ENCODE measurements around the gene FKBP7.

Gene FKBP7

GRCh38 chr2:178522950-178523595 is 44.7 kb upstream of the FKBP7 start:
- TF ChIP-seq POLR2AphosphoS5 (IDR thresholded peaks at IDR 0.05; ENCODE audit: low read depth, low read length) = peak; percentile 94
- TF ChIP-seq REST (IDR thresholded peaks at IDR 0.05; ENCODE audit: insufficient read depth in 1 of 2, low read depth in 2 of 2, low read length in 2 of 2) = no peak
- TF ChIP-seq FOXP2 (optimal IDR thresholded peaks at IDR 0.05; ENCODE audit: borderline replicate concordance, extremely low read depth, extremely low read length, insufficient read depth) = peak; percentile 94
- TF ChIP-seq TAF1 (IDR thresholded peaks at IDR 0.05; ENCODE audit: borderline replicate concordance, insufficient read depth, low read length) = peak; percentile 83
- no peak for TF ChIP-seq SIN3A (IDR thresholded peaks at IDR 0.05; ENCODE audit: borderline replicate concordance, insufficient read depth, low read length)

GRCh38 chr2:178521304-178522150 is 43.1 kb upstream of the FKBP7 start:
- TF ChIP-seq FOXP2 (optimal IDR thresholded peaks at IDR 0.05; ENCODE audit: borderline replicate concordance, extremely low read depth, extremely low read length, insufficient read depth) = no peak

GRCh38 chr2:178517496-178517895 is 39.1 kb upstream of the FKBP7 start:
- TF ChIP-seq POLR2AphosphoS5 (IDR thresholded peaks at IDR 0.05; ENCODE audit: low read depth, low read length) = no peak
- no peak for TF ChIP-seq FOXP2 (optimal IDR thresholded peaks at IDR 0.05; ENCODE audit: borderline replicate concordance, extremely low read depth, extremely low read length, insufficient read depth)
- no peak for TF ChIP-seq TAF1 (IDR thresholded peaks at IDR 0.05; ENCODE audit: borderline replicate concordance, insufficient read depth, low read length)
- TF ChIP-seq REST (IDR thresholded peaks at IDR 0.05; ENCODE audit: insufficient read depth in 1 of 2, low read depth in 2 of 2, low read length in 2 of 2) = no peak
- TF ChIP-seq SIN3A (IDR thresholded peaks at IDR 0.05; ENCODE audit: borderline replicate concordance, insufficient read depth, low read length) = no peak

GRCh38 chr2:178514664-178515063 is 36.3 kb upstream of the FKBP7 start:
- TF ChIP-seq SIN3A (IDR thresholded peaks at IDR 0.05; ENCODE audit: borderline replicate concordance, insufficient read depth, low read length) = no peak
- TF ChIP-seq REST (IDR thresholded peaks at IDR 0.05; ENCODE audit: insufficient read depth in 1 of 2, low read depth in 2 of 2, low read length in 2 of 2) = no peak
- no peak for TF ChIP-seq POLR2AphosphoS5 (IDR thresholded peaks at IDR 0.05; ENCODE audit: low read depth, low read length)
- TF ChIP-seq TAF1 (IDR thresholded peaks at IDR 0.05; ENCODE audit: borderline replicate concordance, insufficient read depth, low read length) = no peak
- no peak for TF ChIP-seq FOXP2 (optimal IDR thresholded peaks at IDR 0.05; ENCODE audit: borderline replicate concordance, extremely low read depth, extremely low read length, insufficient read depth)

- TF ChIP-seq POLR2AphosphoS5 (IDR thresholded peaks at IDR 0.05; ENCODE audit: low read depth, low read length) = no peak
- no peak for TF ChIP-seq REST (IDR thresholded peaks at IDR 0.05; ENCODE audit: insufficient read depth in 1 of 2, low read depth in 2 of 2, low read length in 2 of 2)
- no peak for TF ChIP-seq TAF1 (IDR thresholded peaks at IDR 0.05; ENCODE audit: borderline replicate concordance, insufficient read depth, low read length)
- no peak for TF ChIP-seq SIN3A (IDR thresholded peaks at IDR 0.05; ENCODE audit: borderline replicate concordance, insufficient read depth, low read length)
- TF ChIP-seq FOXP2 (optimal IDR thresholded peaks at IDR 0.05; ENCODE audit: borderline replicate concordance, extremely low read depth, extremely low read length, insufficient read depth) = no peak
These were observed 35.5 kb upstream of the FKBP7 start for GRCh38 chr2:178513876-178514275.

Data from PFSK-1 (cell line).